Caki2 (cell line): ENCODE measurements around the gene COMTD1. TPM values are rescaled to one million over a fixed set of nuclear protein-coding genes. Genes with fewer than 3 reads are reported as not detected.
A peak's percentile ranks its signal among the peaks of the same experiment; 100 is the strongest.

Experiments used
- DNase-seq: peaks from one replicate; pipeline ENCODE4 v3.0.0-alpha.2; 2015; ENCODE audit warnings: low read depth
- in situ Hi-C: cut with HindIII; loops from 2 replicates; pipeline ENCODE4 v1.10.0; 2016; ENCODE audit warnings: low sequenced_read_pairs, low pct_unique_long_range_greater_than_20kb, mixed read lengths
- total RNA-seq: library from RNA; depleted of rRNA; stranded (reverse); fragments of >200 nt; shearing (Covaris generic); gene quantifications from 2 replicates; pipeline ENCODE4 v1.2.3, GENCODE V29; 2014; ENCODE audit warnings: low replicate concordance

The COMTD1 gene
- total RNA-seq, 1 experiment from 2014 or later: 74.2 TPM

DNA sequence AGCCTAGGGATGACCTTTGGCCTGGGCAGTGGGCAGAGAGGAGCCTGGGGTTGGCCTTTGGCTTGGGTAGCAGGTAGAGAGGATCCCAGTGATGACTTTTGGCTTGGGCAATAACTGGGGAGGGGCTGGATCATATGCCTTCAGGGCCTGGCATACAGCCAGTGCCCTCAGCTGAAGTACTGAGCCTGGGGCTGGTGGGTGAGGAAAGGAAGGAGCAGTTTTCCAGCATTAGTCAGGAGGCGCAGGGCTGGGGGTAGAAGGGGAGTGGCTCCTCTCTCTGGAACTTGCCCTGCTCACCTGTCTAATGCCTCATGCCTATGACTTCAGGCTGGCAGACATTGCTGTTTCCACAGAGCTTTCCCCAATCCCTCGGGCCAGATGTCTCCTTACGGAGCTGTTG is 15.2 kb upstream of the COMTD1 start:
- no peak for DNase-seq
- in situ Hi-C loops: no loop called here

DNA sequence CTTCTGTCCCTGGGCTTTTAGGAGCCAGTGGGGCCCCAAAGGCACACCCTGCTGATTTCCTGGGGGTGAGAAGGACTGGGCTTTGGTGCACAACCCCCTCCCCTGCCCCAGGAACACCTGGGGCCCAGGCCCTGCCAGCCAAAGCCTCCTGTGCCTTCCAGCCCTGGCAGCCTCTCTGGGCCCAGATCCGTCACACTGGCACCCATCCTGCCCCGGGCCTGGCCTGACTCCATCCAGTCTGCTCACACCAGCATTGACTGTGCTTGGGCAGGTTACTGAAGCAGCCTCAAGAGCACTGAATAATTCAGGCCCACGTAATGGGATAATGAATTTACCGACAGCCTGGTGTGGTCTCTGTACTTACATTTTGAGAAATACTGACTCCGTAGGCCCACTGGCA is 12.0 kb upstream of the COMTD1 start:
- in situ Hi-C loops: no loop called here

DNA sequence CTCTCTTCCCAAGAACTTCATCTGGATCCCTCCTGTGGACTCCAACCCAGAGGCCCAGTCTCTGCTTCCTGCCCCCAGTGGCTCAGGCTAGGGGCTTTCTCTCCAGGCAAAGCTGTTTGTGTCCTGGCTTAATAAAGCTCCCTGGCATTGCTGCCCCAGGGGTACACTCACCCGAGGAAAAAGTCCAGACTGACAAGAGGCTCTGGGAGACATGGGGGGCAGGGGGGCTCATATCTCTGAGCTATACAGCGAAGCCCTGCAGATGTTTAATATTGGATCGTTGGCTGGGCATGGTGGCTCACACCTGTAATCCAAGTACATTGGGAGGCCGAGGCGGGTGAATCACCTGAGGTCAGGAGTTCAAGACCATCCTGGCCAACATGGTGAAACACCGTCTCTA is 10.7 kb upstream of the COMTD1 start:
- DNase-seq: no peak
- in situ Hi-C loops: no loop called here

More for the DNA sequence above, 12.0 kb upstream of the COMTD1 start:
- DNase-seq: no peak

DNA sequence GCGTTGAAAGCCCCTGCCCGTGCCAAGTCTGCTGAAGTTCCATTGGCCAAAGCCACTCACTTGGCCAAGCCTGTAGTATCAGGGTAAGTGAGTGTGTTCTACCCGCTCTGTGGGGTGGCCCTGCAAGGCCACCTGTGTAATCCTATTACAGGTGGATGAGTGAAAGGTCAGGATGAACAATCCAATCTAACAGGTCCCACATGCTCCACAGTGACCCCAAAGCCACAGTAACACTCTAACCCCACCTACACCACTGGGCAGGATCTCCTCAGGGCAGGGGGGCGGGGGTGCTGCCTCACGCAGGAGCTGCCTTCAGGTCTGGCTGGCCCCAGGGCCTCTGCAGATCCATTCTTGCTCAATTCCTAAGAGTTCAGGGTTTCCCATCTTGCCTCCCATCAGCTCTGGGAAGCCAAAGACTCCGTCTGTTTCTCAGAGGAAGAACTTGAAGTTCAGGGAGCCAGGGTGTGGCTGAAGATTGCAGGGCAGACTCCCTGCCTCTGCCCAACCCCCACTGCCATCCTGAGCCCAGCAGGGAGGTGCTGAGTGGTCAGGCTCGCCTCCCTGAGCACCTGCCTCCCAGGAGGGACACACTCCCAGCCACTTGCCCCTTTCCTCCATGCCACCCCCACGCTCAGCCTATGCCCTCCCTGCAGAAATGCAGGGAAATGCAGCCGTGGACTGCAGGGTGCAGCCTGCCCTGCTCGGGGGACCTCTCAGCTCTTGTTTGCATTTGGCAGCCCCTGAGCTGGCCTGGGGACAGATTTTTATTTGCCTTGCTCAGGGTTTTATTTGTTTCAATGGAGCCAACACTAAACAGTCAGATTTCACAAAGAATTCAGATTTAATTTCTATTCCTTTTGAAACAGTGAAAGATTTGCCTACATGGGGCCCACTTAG is 9.8 kb upstream of the COMTD1 start:
- DNase-seq: no peak
- in situ Hi-C loops: no loop called here

DNA sequence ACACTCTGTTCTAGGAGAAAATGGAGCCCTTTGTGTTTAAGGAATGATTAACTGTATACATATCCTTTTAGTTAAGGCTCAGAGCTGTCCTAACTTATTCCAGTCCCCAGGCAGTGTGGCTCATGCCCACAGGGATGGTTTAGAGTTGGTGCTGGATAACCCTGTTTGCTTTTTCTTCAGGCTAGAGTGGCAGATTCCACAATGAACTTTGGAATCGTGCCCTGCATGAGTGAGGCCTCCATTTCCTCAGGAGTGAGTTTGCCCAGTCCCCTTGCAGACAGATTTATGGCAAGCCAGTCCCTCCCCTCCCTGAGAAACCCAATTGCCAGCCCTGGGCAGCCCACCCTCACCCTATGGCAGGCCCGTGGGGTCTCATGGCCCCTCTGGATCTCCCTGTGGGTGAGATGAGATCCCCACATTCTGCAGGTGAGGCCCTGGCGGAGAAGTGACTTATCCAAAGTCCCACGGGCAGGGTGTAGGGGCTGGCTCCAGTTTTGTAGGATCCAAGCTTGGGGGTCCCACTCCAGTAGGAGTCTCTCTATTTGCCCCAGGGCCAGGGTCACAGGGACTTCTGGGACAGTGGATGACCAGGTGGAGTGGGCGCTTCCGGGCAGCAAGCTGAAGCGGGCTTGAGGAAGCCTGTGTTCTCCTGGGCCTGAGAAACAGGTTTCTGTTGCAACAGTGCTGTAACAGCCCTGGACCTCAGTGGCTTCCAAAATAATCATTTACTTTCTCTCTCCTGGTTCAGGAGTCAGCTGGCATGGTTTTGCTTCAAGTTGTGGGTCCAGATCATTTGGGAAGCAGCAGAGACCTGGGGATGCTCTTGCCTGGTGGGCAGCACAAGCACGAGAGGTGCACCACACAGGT is 9.0 kb upstream of the COMTD1 start:
- in situ Hi-C loops: no loop called here
- no peak for DNase-seq

DNA sequence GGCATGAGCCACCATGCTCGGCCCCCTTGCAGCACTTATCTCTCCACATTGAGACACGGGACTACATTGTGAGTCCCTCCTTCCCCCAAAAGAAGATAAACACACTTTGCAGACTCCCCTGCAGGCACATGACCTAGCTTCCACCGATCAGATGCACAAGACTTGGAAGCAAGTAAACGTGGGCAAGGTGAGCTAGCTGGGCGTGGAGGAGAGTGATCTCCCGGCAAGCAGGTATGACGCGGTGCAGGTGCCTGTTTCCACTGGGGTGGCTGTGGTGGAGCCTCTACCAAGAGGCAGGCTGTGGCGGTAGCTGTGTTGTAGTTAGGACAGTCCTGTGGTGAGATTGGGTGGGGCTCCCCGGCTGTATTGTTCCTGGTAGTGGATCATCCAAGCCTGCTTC is 7.7 kb upstream of the COMTD1 start:
- in situ Hi-C loops: no loop called here
- no peak for DNase-seq

DNA sequence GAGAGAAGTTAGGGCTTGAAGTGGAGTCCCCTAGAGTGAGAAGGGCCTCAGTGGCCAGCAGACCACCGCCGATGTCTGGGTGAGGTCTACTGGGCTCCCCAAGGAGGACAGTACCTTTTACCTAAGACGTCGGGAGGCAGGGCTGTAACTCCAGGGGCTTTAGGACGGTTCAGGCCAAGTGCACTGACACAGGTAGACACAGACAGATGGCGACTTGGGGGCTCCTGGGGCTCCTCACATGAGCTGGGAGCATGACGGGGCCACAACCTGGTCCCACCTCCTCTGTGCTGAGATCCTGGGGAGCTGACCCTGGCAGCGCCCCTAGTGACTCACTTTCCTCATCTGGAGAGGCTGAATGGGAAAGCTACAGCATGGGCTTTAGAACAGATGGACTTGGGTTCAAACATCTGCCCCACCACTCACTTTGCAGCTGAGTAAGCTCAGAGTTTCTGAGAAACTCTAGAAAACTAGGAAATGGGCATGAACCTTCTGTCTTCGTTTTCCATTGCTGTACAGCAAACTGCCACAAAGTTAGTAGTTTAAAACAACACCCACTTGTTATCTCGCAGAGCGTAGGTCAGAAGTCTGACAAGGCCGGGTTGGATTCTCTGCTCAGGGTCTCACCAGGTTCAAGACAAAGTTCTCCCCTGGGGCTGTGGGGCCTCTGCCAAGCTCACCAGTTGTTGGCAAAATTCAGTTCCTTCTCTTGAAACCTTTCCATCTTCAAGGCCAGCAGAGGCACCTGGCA is 4.7 kb upstream of the COMTD1 start:
- in situ Hi-C loops: no loop called here
- no peak for DNase-seq

DNA sequence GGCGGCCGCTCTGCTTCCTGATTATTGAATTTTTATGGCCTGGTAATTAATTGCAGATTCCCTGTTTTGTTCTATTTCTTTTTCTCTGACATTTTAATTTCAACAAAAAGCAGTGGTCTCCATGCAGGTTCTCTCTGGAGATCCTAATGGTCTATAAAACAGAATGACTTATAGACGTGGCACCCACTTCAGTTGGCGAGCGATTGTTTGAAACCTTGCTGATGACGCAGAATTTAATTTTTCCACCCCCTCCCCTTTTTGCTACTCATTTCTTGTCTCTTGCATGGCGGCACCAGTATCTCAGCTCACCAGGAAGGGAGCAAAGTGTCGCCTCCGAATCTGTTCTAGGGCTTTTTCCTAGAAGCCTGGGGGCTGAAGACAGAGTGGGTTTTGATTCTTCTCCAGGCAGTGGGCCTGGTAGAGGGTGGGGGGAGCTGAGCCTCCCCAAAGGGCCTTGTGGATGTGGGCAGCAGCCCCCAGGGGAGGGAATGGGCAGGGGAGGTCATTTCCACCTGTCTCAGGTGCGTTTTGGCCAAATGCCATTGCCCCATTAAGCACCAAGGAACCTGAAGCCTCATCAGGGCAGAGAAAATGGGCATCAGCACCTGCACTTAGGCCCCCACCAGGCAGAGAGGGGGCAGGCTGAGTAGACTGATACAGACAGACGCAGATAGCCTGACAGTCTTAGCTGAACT is 3.5 kb upstream of the COMTD1 start:
- in situ Hi-C loops: no loop called here
- no peak for DNase-seq

DNA sequence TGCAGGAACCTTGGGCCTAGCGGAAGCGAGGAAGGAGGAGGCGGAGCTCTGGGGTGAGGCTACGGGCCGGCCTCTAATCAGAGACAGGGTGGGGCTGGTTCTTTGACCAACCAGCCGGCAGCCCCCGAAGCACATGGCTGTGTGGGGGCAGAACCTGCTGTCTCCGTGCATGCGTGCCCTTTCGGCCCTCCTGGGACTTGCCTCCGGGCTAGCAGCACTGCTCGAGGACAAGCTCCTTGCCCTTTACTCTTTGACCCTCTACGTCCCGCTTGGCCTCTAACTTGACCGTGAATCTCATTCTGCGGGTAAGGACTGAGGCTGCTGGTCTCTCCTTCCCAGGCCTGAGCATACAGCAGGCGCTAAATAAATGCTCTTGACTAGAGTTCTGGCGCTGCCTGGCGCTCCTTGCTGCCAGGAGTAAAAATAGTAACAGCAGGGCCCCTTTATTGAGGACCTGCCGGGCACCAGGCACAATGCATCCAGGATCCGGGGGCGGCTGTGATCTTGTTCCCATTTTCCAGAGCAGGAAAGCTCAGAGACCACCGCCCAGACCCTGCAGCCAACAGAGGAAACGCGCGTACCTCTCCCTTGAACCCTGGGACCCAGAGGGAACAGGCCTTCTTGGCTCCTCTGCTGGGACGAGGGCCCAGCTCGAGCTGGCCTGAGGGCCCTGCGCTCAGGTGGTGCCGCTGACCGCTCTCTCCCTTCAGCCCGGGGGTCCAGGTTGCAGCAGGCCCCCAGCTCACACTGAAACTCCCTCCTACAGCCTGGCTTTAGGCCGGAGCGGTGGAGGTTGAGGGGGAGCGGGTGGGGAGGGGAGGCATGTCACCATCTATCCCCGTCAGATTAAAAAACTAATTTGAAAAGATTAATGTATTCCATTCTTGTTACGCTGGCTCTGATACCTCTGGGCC is 2.7 kb upstream of the COMTD1 start:
- in situ Hi-C loops: no loop called here
- no peak for DNase-seq

DNA sequence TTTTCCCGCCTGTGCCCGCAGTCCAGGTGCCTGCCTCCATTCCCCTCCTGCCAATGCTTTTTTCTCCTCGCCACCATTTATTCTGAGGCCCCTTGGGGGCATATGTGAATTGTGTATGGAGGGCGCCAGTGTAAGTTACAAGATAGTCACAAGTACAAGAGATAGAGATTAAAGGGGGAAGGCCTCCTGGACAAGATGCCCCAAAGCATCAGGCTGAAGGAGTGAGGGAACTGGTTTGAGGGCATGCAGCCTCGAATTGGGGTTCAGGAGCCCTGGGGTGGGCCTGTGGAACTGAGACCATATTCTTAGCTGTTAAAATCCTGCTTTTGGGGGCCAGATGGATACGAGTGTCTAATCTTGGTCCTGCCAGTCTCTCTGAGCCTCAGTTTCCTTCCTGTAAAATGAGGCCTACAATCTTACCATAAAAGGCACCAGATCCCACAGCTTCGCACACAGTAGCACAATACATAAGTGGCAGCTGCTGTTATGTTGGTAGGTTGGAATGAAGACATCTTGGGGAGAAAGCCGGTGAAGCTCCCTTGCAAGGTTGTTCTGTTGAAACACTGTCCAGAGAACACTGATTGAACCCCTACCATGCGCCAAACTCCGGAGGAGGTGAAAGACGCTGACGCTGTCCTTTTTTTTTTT is 545 bp upstream of the COMTD1 start:
- in situ Hi-C loops: no loop called here
- no peak for DNase-seq

DNA sequence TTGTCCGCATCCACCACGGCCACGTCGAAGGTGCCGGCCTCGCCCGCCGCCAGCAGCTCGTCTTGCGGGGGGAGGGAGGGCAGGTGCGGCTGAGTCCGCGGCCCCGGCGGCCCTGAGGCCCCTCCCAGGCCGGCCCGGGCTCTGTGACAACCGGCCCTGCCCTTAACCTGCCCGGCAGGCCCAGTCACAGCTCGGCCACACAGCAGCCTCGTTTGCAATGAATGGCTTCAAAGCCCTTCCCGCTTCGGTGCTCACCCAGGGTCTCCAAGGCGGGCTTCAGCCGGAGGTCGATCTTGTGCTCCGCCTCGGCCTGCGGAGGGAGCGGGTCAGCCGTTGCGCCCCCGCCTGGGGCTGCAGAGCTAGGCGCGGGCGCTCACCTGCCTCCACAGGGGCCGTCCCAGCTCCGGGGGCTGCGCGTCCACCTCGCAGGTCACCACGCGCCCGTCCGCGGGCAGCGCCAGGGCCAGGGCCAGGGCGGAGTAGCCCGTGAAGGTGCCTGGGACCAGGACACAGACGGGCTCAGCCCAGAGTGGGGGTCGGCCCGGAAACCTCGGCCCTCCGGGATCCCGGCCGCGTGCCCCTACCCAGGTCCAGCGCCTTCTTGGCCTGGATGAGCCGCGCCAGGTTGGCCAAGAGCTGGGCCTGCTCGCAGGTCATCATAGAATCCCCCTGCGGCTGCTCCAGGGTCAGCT is 928 bp downstream of the COMTD1 start:
- DNase-seq: peak; percentile 69
- in situ Hi-C loops: no loop called here

DNA sequence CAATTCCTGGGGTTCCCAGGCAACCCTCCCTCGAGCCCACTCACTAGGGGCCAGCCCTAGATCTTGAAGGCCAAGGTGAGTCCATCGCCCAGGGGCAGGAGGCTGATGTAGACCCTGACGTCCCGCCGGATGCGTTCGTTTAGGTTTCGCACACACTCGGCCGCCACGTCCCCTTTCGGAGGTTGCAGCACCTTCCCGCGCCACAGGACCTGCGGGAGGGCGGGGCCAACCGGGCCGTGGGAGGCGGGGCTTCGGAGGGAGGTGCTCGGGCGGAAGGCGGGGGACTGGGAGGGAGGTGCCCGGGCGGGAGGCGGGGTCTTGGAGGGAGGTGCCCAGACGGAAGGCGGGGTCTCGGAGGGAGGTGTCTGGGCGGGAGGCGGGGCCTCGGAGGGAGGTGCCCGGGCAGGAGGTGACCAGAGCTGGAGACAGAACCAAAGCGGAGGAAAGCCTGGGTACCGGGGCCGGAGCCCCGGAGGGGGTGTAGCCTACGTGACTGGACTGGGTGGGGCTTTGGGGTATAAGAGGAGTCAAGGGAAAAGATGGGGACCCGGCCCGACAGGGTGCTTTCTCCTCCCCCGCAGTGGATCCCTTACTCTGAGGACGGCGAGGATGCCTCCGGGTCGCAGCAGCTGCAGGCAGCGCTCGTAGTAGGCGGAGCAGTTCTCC is 1.6 kb downstream of the COMTD1 start:
- peak; percentile 91 for DNase-seq
- in situ Hi-C loops: no loop called here

DNA sequence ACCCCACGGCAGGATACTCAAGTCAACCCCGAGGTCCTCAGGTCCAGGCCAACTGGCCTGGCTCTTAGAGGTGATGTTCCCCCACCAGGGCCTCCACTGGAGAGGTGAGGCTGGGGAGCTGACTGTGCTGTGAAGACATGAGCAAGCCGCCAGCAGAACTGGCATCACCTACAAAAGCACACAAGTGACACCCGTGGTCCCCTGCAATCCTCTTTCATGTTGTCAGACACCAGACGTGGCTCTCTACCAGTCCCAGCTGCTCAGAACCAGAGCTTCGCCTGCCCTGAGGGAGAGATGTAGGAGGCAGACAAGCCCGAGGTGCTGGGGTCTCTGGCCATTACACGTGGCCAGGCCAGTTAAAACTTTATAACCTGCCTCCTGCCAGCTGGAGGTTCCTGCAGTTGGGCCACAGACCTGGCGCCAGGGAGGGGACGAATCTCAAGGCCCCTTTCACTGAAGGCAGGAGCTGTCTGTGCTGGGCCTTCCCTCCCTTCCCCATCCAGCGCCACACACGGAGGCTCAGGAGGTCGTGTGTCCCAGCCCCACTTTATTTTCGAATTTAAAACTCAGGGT is 2.2 kb downstream of the COMTD1 start:
- in situ Hi-C loops: no loop called here
- DNase-seq: no peak

DNA sequence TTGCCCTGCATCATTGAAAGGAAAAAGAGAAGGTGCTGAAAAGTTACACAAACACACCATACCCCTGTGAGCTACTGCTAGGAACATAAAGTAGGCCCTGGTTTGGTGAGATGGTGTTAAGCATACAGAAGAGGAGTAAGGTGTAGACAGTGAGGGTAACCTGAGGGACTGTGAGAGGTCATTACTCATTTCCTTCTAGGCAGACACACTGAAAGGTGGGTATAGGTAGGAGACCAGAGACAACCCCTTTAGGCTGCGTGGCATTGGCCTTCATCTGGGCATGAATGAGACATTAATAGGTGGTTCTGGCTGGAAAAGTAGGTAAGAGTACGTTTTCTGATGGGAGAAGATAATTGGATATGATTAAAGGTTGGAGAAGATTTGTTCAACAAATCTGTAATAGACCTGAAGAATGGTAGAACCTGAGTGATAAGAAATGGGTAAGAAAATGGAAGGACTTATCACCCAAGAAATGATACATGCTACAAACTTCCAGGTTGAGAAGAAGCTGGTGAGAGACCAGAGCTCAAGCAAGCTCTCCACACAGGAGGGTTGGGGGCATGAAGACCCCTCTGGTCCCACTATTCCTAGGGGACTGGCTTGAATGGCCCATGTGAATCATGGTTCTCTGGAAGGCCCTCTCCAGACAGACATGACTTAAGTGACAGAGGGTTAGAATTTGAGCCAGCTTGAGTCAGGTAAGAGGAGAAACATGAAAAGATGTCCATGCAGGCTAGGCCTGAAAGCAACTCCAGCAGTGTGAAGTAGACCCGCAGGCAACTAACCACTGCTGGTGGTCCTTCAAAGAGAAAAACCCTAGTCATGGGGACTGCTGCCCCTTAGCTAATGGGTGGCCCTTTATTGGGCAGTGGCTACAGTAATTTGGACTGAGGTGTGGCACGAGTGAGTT is 3.8 kb downstream of the COMTD1 start:
- no peak for DNase-seq
- in situ Hi-C loops: no loop called here
